Measurements from ENCODE around the gene MICAL1.

The MICAL1 gene

GRCh38 chr6:109454496-109455436 lies 806 bp downstream of the MICAL1 start:
- DNase-seq, result peak; percentile 88 to 93 (median 92)
- WGBS (ENCODE audit: insufficient coverage), result under 1% methylated on average over 30 of the region's 48 CpGs

GRCh38 chr6:109453594-109454495 lies 1.7 kb downstream of the MICAL1 start:
- H3K9me3 ChIP-seq (ENCODE audit: control extremely low read depth in 1 of 5, control insufficient read depth in 4 of 5, insufficient read depth in 2 of 5, low read depth in 1 of 5, low read length in 4 of 5), result no peaks in the 10 kb centered on the region
- H3K36me3 ChIP-seq (ENCODE audit: control insufficient read depth in 4 of 4, insufficient read depth in 4 of 4, low read length in 3 of 4), result peaks cover 2 to 35% (median 19%) of the 10 kb centered on the region in 4 experiments
- POLR2A ChIA-PET, result interaction anchor here (3.0 kb wide), 1 partner anchor 13 kb away, joined by 29 read pairs; the partner anchor contains the start of genes PPIL6 and SMPD2
- H3K4me3 ChIP-seq (ENCODE audit: control insufficient read depth in 1 of 7, extremely low read depth in 1 of 7, insufficient read depth in 4 of 7, low read depth in 2 of 7, low read length in 6 of 7), result peak overlapping the region in 5 of 7 experiments; percentile 83 to 97 (median 86)
- peak overlapping the region; percentile 58 to 86 for H3K27ac ChIP-seq (ENCODE audit: insufficient read depth in 1 of 2, low read depth in 1 of 2, low read length in 2 of 2, poor library complexity in 1 of 2, severe bottlenecking in 2 of 2)
- 86% methylated on average over 27 of the region's 27 CpGs for WGBS (ENCODE audit: insufficient coverage)
- CTCF ChIA-PET, result interaction anchor here (9.8 kb wide), 1 partner anchor 13 kb away, joined by 125 read pairs; the partner anchor contains the start of genes PPIL6 and SMPD2
- no peak for DNase-seq
- H3K27me3 ChIP-seq (replicated peaks in 2 of 5; ENCODE audit: control insufficient read depth in 4 of 5, insufficient read depth in 5 of 5, low read length in 4 of 5), result no peaks in the 10 kb centered on the region
- H3K4me1 ChIP-seq (ENCODE audit: control extremely low read depth in 1 of 4, control insufficient read depth in 4 of 4, insufficient read depth in 4 of 4, low read length in 3 of 4), result peaks cover 8 to 66% (median 52%) of the 10 kb centered on the region in 4 experiments

More at GRCh38 chr6:109454496-109455436, 806 bp downstream of the MICAL1 start:
- H3K27me3 ChIP-seq (replicated peaks in 2 of 5; ENCODE audit: control insufficient read depth in 4 of 5, insufficient read depth in 5 of 5, low read length in 4 of 5), result no peaks in the 10 kb centered on the region
- POLR2A ChIA-PET, result interaction anchor here (0.7 to 3.0 kb wide), 3 partner anchors 8 to 28 kb away, joined by 3 to 29 read pairs (median 5); partner anchors contain the start of genes PPIL6, SMPD2 and ZBTB24
- H3K4me3 ChIP-seq (ENCODE audit: control insufficient read depth in 1 of 7, extremely low read depth in 1 of 7, insufficient read depth in 4 of 7, low read depth in 2 of 7, low read length in 6 of 7), result peak overlapping the region; percentile 83 to 97 (median 88)
- peaks cover 8 to 61% (median 47%) of the 10 kb centered on the region in 4 experiments for H3K4me1 ChIP-seq (ENCODE audit: control extremely low read depth in 1 of 4, control insufficient read depth in 4 of 4, insufficient read depth in 4 of 4, low read length in 3 of 4)
- H3K27ac ChIP-seq (ENCODE audit: insufficient read depth in 1 of 2, low read depth in 1 of 2, low read length in 2 of 2, poor library complexity in 1 of 2, severe bottlenecking in 2 of 2), result peak overlapping the region; percentile 75 to 86
- H3K9me3 ChIP-seq (ENCODE audit: control extremely low read depth in 1 of 5, control insufficient read depth in 4 of 5, insufficient read depth in 2 of 5, low read depth in 1 of 5, low read length in 4 of 5), result no peaks in the 10 kb centered on the region
- CTCF ChIA-PET, result interaction anchor here (9.8 kb wide), 1 partner anchor 14 kb away, joined by 125 read pairs; the partner anchor contains the start of genes PPIL6 and SMPD2
- peaks cover 2 to 30% (median 18%) of the 10 kb centered on the region in 4 experiments for H3K36me3 ChIP-seq (ENCODE audit: control insufficient read depth in 4 of 4, insufficient read depth in 4 of 4, low read length in 3 of 4)

GRCh38 chr6:109453156-109453555 lies 2.4 kb downstream of the MICAL1 start:
- POLR2A ChIA-PET, result no interaction called here
- CTCF ChIA-PET, result interaction anchor here (9.8 kb wide), 1 partner anchor 12 kb away, joined by 125 read pairs; the partner anchor contains the start of genes PPIL6 and SMPD2
- WGBS (ENCODE audit: insufficient coverage), result 96% methylated on average over 2 of the region's 2 CpGs
- DNase-seq, result no peak
- peaks cover 6 to 59% (median 45%) of the 10 kb centered on the region in 4 experiments for H3K4me1 ChIP-seq (ENCODE audit: control extremely low read depth in 1 of 4, control insufficient read depth in 4 of 4, insufficient read depth in 4 of 4, low read length in 3 of 4)
- peak overlapping the region in 1 of 2 experiments; percentile 29 for H3K27ac ChIP-seq (ENCODE audit: insufficient read depth in 1 of 2, low read depth in 1 of 2, low read length in 2 of 2, poor library complexity in 1 of 2, severe bottlenecking in 2 of 2)
- peaks cover 2 to 40% (median 21%) of the 10 kb centered on the region in 4 experiments for H3K36me3 ChIP-seq (ENCODE audit: control insufficient read depth in 4 of 4, insufficient read depth in 4 of 4, low read length in 3 of 4)
- H3K27me3 ChIP-seq (replicated peaks in 2 of 5; ENCODE audit: control insufficient read depth in 4 of 5, insufficient read depth in 5 of 5, low read length in 4 of 5), result no peaks in the 10 kb centered on the region
- H3K4me3 ChIP-seq (ENCODE audit: control insufficient read depth in 1 of 7, extremely low read depth in 1 of 7, insufficient read depth in 4 of 7, low read depth in 2 of 7, low read length in 6 of 7), result no peak overlapping the region
- no peaks in the 10 kb centered on the region for H3K9me3 ChIP-seq (ENCODE audit: control extremely low read depth in 1 of 5, control insufficient read depth in 4 of 5, insufficient read depth in 2 of 5, low read depth in 1 of 5, low read length in 4 of 5)

- no peaks in the 10 kb centered on the region for H3K27me3 ChIP-seq (replicated peaks in 2 of 5; ENCODE audit: control insufficient read depth in 4 of 5, insufficient read depth in 5 of 5, low read length in 4 of 5)
- H3K9me3 ChIP-seq (ENCODE audit: control extremely low read depth in 1 of 5, control insufficient read depth in 4 of 5, insufficient read depth in 2 of 5, low read depth in 1 of 5, low read length in 4 of 5), result no peaks in the 10 kb centered on the region
- CTCF ChIA-PET, result interaction anchor here (0.6 to 9.8 kb wide), 2 partner anchors 11 to 56 kb away, joined by 3 to 125 read pairs; partner anchors contain the start of genes PPIL6 and SMPD2
- H3K4me3 ChIP-seq (ENCODE audit: control insufficient read depth in 1 of 7, extremely low read depth in 1 of 7, insufficient read depth in 4 of 7, low read depth in 2 of 7, low read length in 6 of 7), result no peak overlapping the region
- H3K36me3 ChIP-seq (ENCODE audit: control insufficient read depth in 4 of 4, insufficient read depth in 4 of 4, low read length in 3 of 4), result peaks cover 2 to 48% (median 22%) of the 10 kb centered on the region in 4 experiments
- no peak overlapping the region for H3K27ac ChIP-seq (ENCODE audit: insufficient read depth in 1 of 2, low read depth in 1 of 2, low read length in 2 of 2, poor library complexity in 1 of 2, severe bottlenecking in 2 of 2)
- DNase-seq, result no peak
- POLR2A ChIA-PET, result no interaction called here
- H3K4me1 ChIP-seq (ENCODE audit: control extremely low read depth in 1 of 4, control insufficient read depth in 4 of 4, insufficient read depth in 4 of 4, low read length in 3 of 4), result peaks cover 6 to 49% (median 41%) of the 10 kb centered on the region in 4 experiments
- 95% methylated on average over 6 of the region's 9 CpGs for WGBS (ENCODE audit: insufficient coverage)
These were observed 3.4 kb downstream of the MICAL1 start for GRCh38 chr6:109452181-109452580.

GRCh38 chr6:109451376-109451775 lies 4.2 kb downstream of the MICAL1 start:
- Histone ChIP-seq H3K36me3 (ENCODE audit: control insufficient read depth in 4 of 4, insufficient read depth in 4 of 4, low read length in 3 of 4) (peaks cover 2 to 56% (median 26%) of the 10 kb centered on the region in 4 experiments), H3K27ac (ENCODE audit: insufficient read depth in 1 of 2, low read depth in 1 of 2, low read length in 2 of 2, poor library complexity in 1 of 2, severe bottlenecking in 2 of 2) (no peak overlapping the region), H3K27me3 (replicated peaks in 2 of 5; ENCODE audit: control insufficient read depth in 4 of 5, insufficient read depth in 5 of 5, low read length in 4 of 5) (no peaks in the 10 kb centered on the region), H3K4me3 (ENCODE audit: control insufficient read depth in 1 of 7, extremely low read depth in 1 of 7, insufficient read depth in 4 of 7, low read depth in 2 of 7, low read length in 6 of 7) (no peak overlapping the region), H3K9me3 (ENCODE audit: control extremely low read depth in 1 of 5, control insufficient read depth in 4 of 5, insufficient read depth in 2 of 5, low read depth in 1 of 5, low read length in 4 of 5) (no peaks in the 10 kb centered on the region), H3K4me1 (ENCODE audit: control extremely low read depth in 1 of 4, control insufficient read depth in 4 of 4, insufficient read depth in 4 of 4, low read length in 3 of 4) (peaks cover 4 to 42% (median 36%) of the 10 kb centered on the region in 4 experiments)
- ChIA-PET CTCF (interaction anchor here (0.6 to 9.8 kb wide), 2 partner anchors 10 to 55 kb away, joined by 3 to 125 read pairs; partner anchors contain the start of genes PPIL6 and SMPD2), POLR2A (interaction anchor here (0.6 kb wide), 1 partner anchor 10 kb away, joined by 3 read pairs; no protein-coding TSS in a partner anchor)
- DNase-seq, result no peak
- WGBS (ENCODE audit: insufficient coverage), result 100% methylated on average over 5 of the region's 7 CpGs

GRCh38 chr6:109450801-109451200 lies 4.8 kb downstream of the MICAL1 start:
- ChIA-PET POLR2A (interaction anchor here (0.6 kb wide), 1 partner anchor 9 kb away, joined by 3 read pairs; no protein-coding TSS in a partner anchor), CTCF (interaction anchor here (9.8 kb wide), 1 partner anchor 10 kb away, joined by 125 read pairs; the partner anchor contains the start of genes PPIL6 and SMPD2)
- peaks cover 4 to 37% (median 32%) of the 10 kb centered on the region in 4 experiments for H3K4me1 ChIP-seq (ENCODE audit: control extremely low read depth in 1 of 4, control insufficient read depth in 4 of 4, insufficient read depth in 4 of 4, low read length in 3 of 4)
- 90% methylated on average over 3 of the region's 3 CpGs for WGBS (ENCODE audit: insufficient coverage)
- H3K27ac ChIP-seq (ENCODE audit: insufficient read depth in 1 of 2, low read depth in 1 of 2, low read length in 2 of 2, poor library complexity in 1 of 2, severe bottlenecking in 2 of 2), result no peak overlapping the region
- H3K4me3 ChIP-seq (ENCODE audit: control insufficient read depth in 1 of 7, extremely low read depth in 1 of 7, insufficient read depth in 4 of 7, low read depth in 2 of 7, low read length in 6 of 7), result no peak overlapping the region
- H3K9me3 ChIP-seq (ENCODE audit: control extremely low read depth in 1 of 5, control insufficient read depth in 4 of 5, insufficient read depth in 2 of 5, low read depth in 1 of 5, low read length in 4 of 5), result no peaks in the 10 kb centered on the region
- no peak for DNase-seq
- peaks cover 2 to 62% (median 29%) of the 10 kb centered on the region in 4 experiments for H3K36me3 ChIP-seq (ENCODE audit: control insufficient read depth in 4 of 4, insufficient read depth in 4 of 4, low read length in 3 of 4)
- no peaks in the 10 kb centered on the region for H3K27me3 ChIP-seq (replicated peaks in 2 of 5; ENCODE audit: control insufficient read depth in 4 of 5, insufficient read depth in 5 of 5, low read length in 4 of 5)
